Fibroblast of lung (primary cell): Measurements from ENCODE around the gene KRTAP13-2. TPM values are rescaled to one million over a fixed set of nuclear protein-coding genes. Genes with fewer than 3 reads are reported as not detected.

ENCODE experiments used
- DNase-seq, 2 donors: peaks; one replicate each; pipeline versions ENCODE4 v3.0.0 to v3.0.0-alpha.2; 2010; ENCODE audit warnings: low read depth in 2 of 2
- H2AFZ ChIP-seq: 2 replicates; pipeline ENCODE4 v1.5.1; 2012; ENCODE audit warnings: low read length, control low read depth, inconsistent platforms
- H3K27ac ChIP-seq: 2 replicates; pipeline ENCODE4 v1.5.1; 2011; ENCODE audit warnings: low read length, control low read depth; ENCODE audit not compliant: insufficient read depth
- H3K27me3 ChIP-seq: 2 replicates; pipeline ENCODE4 v1.5.1; 2011; ENCODE audit warnings: mild to moderate bottlenecking, low read length; ENCODE audit not compliant: control insufficient read depth, insufficient read depth
- H3K36me3 ChIP-seq: 2 replicates; pipeline ENCODE4 v1.5.1; 2011; ENCODE audit warnings: low read length; ENCODE audit not compliant: control insufficient read depth, insufficient read depth
- H3K4me1 ChIP-seq: 2 replicates; pipeline ENCODE4 v1.5.1; 2011; ENCODE audit warnings: low read length; ENCODE audit not compliant: control insufficient read depth, insufficient read depth; ENCODE audit errors: extremely low read depth
- H3K4me2 ChIP-seq: 2 replicates; pipeline ENCODE4 v1.5.1; 2011; ENCODE audit warnings: low read length, control low read depth; ENCODE audit not compliant: insufficient read depth; ENCODE audit errors: extremely low read depth
- H3K4me3 ChIP-seq, 4 experiments: fragments of 200-600 bp in 1 of 4; sonication (generic) in 1 of 4; replicated peaks in 1 of 4; 2 replicates each; pipeline ENCODE4 v1.5.1; 2011 to 2016; ENCODE audit warnings: low read length in 4 of 4, low read depth in 3 of 4, mild to moderate bottlenecking in 3 of 4, control low read depth in 2 of 4, inconsistent platforms in 1 of 4, mixed read lengths in 1 of 4; ENCODE audit not compliant: insufficient read depth in 1 of 4; ENCODE audit errors: control extremely low read depth in 1 of 4
- H3K79me2 ChIP-seq: 2 replicates; pipeline ENCODE4 v1.5.1; 2012; ENCODE audit warnings: mild to moderate bottlenecking, low read length, inconsistent platforms; ENCODE audit not compliant: control insufficient read depth, insufficient read depth
- H3K9ac ChIP-seq: 2 replicates; pipeline ENCODE4 v1.5.1; 2011; ENCODE audit warnings: mild to moderate bottlenecking, low read length, control low read depth; ENCODE audit not compliant: insufficient read depth
- H3K9me3 ChIP-seq: 2 replicates; pipeline ENCODE4 v1.5.1; 2012; ENCODE audit warnings: low read depth, low read length; ENCODE audit not compliant: control insufficient read depth, insufficient read depth
- H4K20me1 ChIP-seq: 2 replicates; pipeline ENCODE4 v1.5.1; 2011; ENCODE audit warnings: low read length; ENCODE audit not compliant: control insufficient read depth, insufficient read depth; ENCODE audit errors: extremely low read depth
- CTCF ChIP-seq, 2 donors: IDR thresholded peaks in 1 of 2; conservative IDR thresholded peaks in 1 of 2; 1 replicate in 1 of 2; 2 replicates in 1 of 2; pipeline ENCODE4 v1.5.1; 2011 to 2012; ENCODE audit warnings: low read length in 2 of 2, control low read depth in 1 of 2, inconsistent platforms in 1 of 2, low read depth in 1 of 2, mild to moderate bottlenecking in 1 of 2
- EZH2 ChIP-seq: IDR thresholded peaks from 2 replicates; pipeline ENCODE4 v1.5.1; 2012; ENCODE audit warnings: low read length, control low read depth, mild to moderate bottlenecking; ENCODE audit errors: missing control alignments
- polyA plus RNA-seq, 2 donors: library from polyadenylated mRNA; depleted of rRNA in 1 of 2; stranded (reverse) in 1 of 2; unstranded in 1 of 2; fragments of >200 nt; gene quantifications; 2 replicates each; pipeline ENCODE4 v1.2.1, GENCODE V29; 2011 to 2012; ENCODE audit warnings: missing spikeins in 1 of 2
- total RNA-seq: library from RNA; depleted of rRNA; stranded (reverse); fragments of >200 nt; gene quantifications from 2 replicates; pipeline ENCODE4 v1.2.1, GENCODE V29; 2014

The KRTAP13-2 gene
- total and polyA plus RNA-seq, 2 donors (not counting 1 experiment from before 2014, with no cell fraction given) = not detected

GRCh38 chr21:30332681-30333080 is 39.4 kb downstream of the KRTAP13-2 start:
- Histone ChIP-seq H3K4me2 (no peak overlapping the region), H4K20me1 (no peaks in the 10 kb centered on the region), H3K9me3 (no peaks in the 10 kb centered on the region), H2AFZ (no peak overlapping the region), H3K79me2 (no peaks in the 10 kb centered on the region), H3K27me3 (no peaks in the 10 kb centered on the region), H3K4me1 (no peaks in the 10 kb centered on the region), H3K27ac (no peak overlapping the region), H3K9ac (no peak overlapping the region), H3K36me3 (no peaks in the 10 kb centered on the region), H3K4me3 (no peak overlapping the region)
- DNase-seq = no peak
- TF ChIP-seq EZH2 (no peak), CTCF (conservative IDR thresholded peaks at IDR 0.05 in 1 of 2, IDR thresholded peaks at IDR 0.05 in 1 of 2; ENCODE audit: low read depth in 1 of 2, low read length in 2 of 2) (no peak)

- no peaks in the 10 kb centered on the region for H3K36me3 ChIP-seq
- H2AFZ ChIP-seq = no peak overlapping the region
- no peaks in the 10 kb centered on the region for H3K79me2 ChIP-seq
- H3K4me1 ChIP-seq = no peaks in the 10 kb centered on the region
- peak in 1 of 2 donors; percentile 1 for DNase-seq
- no peaks in the 10 kb centered on the region for H4K20me1 ChIP-seq
- no peaks in the 10 kb centered on the region for H3K27me3 ChIP-seq
- no peak overlapping the region for H3K4me3 ChIP-seq
- no peaks in the 10 kb centered on the region for H3K9me3 ChIP-seq
- TF ChIP-seq CTCF (conservative IDR thresholded peaks at IDR 0.05 in 1 of 2, IDR thresholded peaks at IDR 0.05 in 1 of 2; ENCODE audit: low read depth in 1 of 2, low read length in 2 of 2) (no peak), EZH2 (no peak)
- no peak overlapping the region for H3K27ac ChIP-seq
- H3K4me2 ChIP-seq = no peak overlapping the region
- H3K9ac ChIP-seq = no peak overlapping the region
These were observed 42.7 kb downstream of the KRTAP13-2 start for GRCh38 chr21:30329203-30329875.

- DNase-seq = no peak
- Histone ChIP-seq H3K9me3 (no peaks in the 10 kb centered on the region), H2AFZ (no peak overlapping the region), H3K27ac (no peak overlapping the region), H3K4me1 (no peaks in the 10 kb centered on the region), H3K9ac (no peak overlapping the region), H3K36me3 (no peaks in the 10 kb centered on the region), H3K27me3 (no peaks in the 10 kb centered on the region), H3K4me3 (no peak overlapping the region), H4K20me1 (no peaks in the 10 kb centered on the region), H3K79me2 (no peaks in the 10 kb centered on the region), H3K4me2 (no peak overlapping the region)
- no peak for TF ChIP-seq CTCF (conservative IDR thresholded peaks at IDR 0.05 in 1 of 2, IDR thresholded peaks at IDR 0.05 in 1 of 2; ENCODE audit: low read depth in 1 of 2, low read length in 2 of 2)
- TF ChIP-seq EZH2 = no peak
These were observed 45.7 kb downstream of the KRTAP13-2 start for GRCh38 chr21:30326390-30326789.

Other genes starting within 250 kb of the KRTAP13-2 start
- gene CLDN17, start 205.5 kb downstream of the KRTAP13-2 start, total RNA-seq = not detected in 2 replicates
- gene CLDN17, start 205.5 kb downstream of the KRTAP13-2 start, polyA plus RNA-seq = not detected in 2 replicates
- not detected in 2 replicates for gene CLDN8, start 156.2 kb downstream of the KRTAP13-2 start, total RNA-seq
- not detected in 2 replicates for gene CLDN8, start 156.2 kb downstream of the KRTAP13-2 start, polyA plus RNA-seq
- gene KRTAP24-1, start 89.3 kb downstream of the KRTAP13-2 start, total RNA-seq = not detected in 2 replicates
- not detected in 2 replicates for gene KRTAP24-1, start 89.3 kb downstream of the KRTAP13-2 start, polyA plus RNA-seq
- not detected in 2 replicates for gene KRTAP25-1, start 82.8 kb downstream of the KRTAP13-2 start, total RNA-seq
- gene KRTAP25-1, start 82.8 kb downstream of the KRTAP13-2 start, polyA plus RNA-seq = not detected in 2 replicates
- not detected in 2 replicates for gene KRTAP26-1, start 52.0 kb downstream of the KRTAP13-2 start, total RNA-seq
- gene KRTAP26-1, start 52.0 kb downstream of the KRTAP13-2 start, polyA plus RNA-seq = not detected in 2 replicates
- gene KRTAP27-1, start 34.6 kb downstream of the KRTAP13-2 start, total RNA-seq = not detected in 2 replicates
- not detected in 2 replicates for gene KRTAP27-1, start 34.6 kb downstream of the KRTAP13-2 start, polyA plus RNA-seq
- not detected in 2 replicates for gene KRTAP23-1, start 23.7 kb downstream of the KRTAP13-2 start, total RNA-seq
- gene KRTAP23-1, start 23.7 kb downstream of the KRTAP13-2 start, polyA plus RNA-seq = not detected in 2 replicates
- gene KRTAP13-1, start 23.8 kb upstream of the KRTAP13-2 start, total RNA-seq = not detected in 2 replicates
- gene KRTAP13-1, start 23.8 kb upstream of the KRTAP13-2 start, polyA plus RNA-seq = not detected in 2 replicates
- gene KRTAP13-3, start 53.7 kb upstream of the KRTAP13-2 start, total RNA-seq = not detected in 2 replicates
- gene KRTAP13-3, start 53.7 kb upstream of the KRTAP13-2 start, polyA plus RNA-seq = not detected in 2 replicates
- gene KRTAP13-4, start 57.9 kb upstream of the KRTAP13-2 start, total RNA-seq = not detected in 2 replicates
- gene KRTAP13-4, start 57.9 kb upstream of the KRTAP13-2 start, polyA plus RNA-seq = not detected in 2 replicates
- not detected in 2 replicates for gene KRTAP15-1, start 68.0 kb upstream of the KRTAP13-2 start, total RNA-seq
- not detected in 2 replicates for gene KRTAP15-1, start 68.0 kb upstream of the KRTAP13-2 start, polyA plus RNA-seq
- not detected in 2 replicates for gene KRTAP19-1, start 108.1 kb upstream of the KRTAP13-2 start, total RNA-seq
- gene KRTAP19-1, start 108.1 kb upstream of the KRTAP13-2 start, polyA plus RNA-seq = not detected in 2 replicates
- gene KRTAP19-2, start 115.2 kb upstream of the KRTAP13-2 start, total RNA-seq = not detected in 2 replicates
- not detected in 2 replicates for gene KRTAP19-2, start 115.2 kb upstream of the KRTAP13-2 start, polyA plus RNA-seq
- gene KRTAP19-3, start 119.7 kb upstream of the KRTAP13-2 start, total RNA-seq = not detected in 2 replicates
- gene KRTAP19-3, start 119.7 kb upstream of the KRTAP13-2 start, polyA plus RNA-seq = not detected in 2 replicates
- gene KRTAP19-4, start 124.9 kb upstream of the KRTAP13-2 start, total RNA-seq = not detected in 2 replicates
- gene KRTAP19-4, start 124.9 kb upstream of the KRTAP13-2 start, polyA plus RNA-seq = not detected in 2 replicates
- gene KRTAP19-5, start 129.9 kb upstream of the KRTAP13-2 start, total RNA-seq = not detected in 2 replicates
- not detected in 2 replicates for gene KRTAP19-5, start 129.9 kb upstream of the KRTAP13-2 start, polyA plus RNA-seq
- not detected in 2 replicates for gene KRTAP19-6, start 169.6 kb upstream of the KRTAP13-2 start, total RNA-seq
- not detected in 2 replicates for gene KRTAP19-6, start 169.6 kb upstream of the KRTAP13-2 start, polyA plus RNA-seq
- gene KRTAP19-7, start 189.0 kb upstream of the KRTAP13-2 start, total RNA-seq = not detected in 2 replicates
- not detected in 2 replicates for gene KRTAP19-7, start 189.0 kb upstream of the KRTAP13-2 start, polyA plus RNA-seq
- gene KRTAP22-2, start 218.1 kb upstream of the KRTAP13-2 start, total RNA-seq = not detected in 2 replicates
- gene KRTAP22-2, start 218.1 kb upstream of the KRTAP13-2 start, polyA plus RNA-seq = not detected in 2 replicates
- not detected in 2 replicates for gene KRTAP6-3, start 220.2 kb upstream of the KRTAP13-2 start, total RNA-seq
- gene KRTAP6-3, start 220.2 kb upstream of the KRTAP13-2 start, polyA plus RNA-seq = not detected in 2 replicates
- gene KRTAP6-2, start 226.6 kb upstream of the KRTAP13-2 start, total RNA-seq = not detected in 2 replicates
- not detected in 2 replicates for gene KRTAP6-2, start 226.6 kb upstream of the KRTAP13-2 start, polyA plus RNA-seq
- not detected in 2 replicates for gene KRTAP22-1, start 228.8 kb upstream of the KRTAP13-2 start, total RNA-seq
- not detected in 2 replicates for gene KRTAP22-1, start 228.8 kb upstream of the KRTAP13-2 start, polyA plus RNA-seq
- gene KRTAP6-1, start 241.7 kb upstream of the KRTAP13-2 start, total RNA-seq = not detected in 2 replicates
- not detected in 2 replicates for gene KRTAP6-1, start 241.7 kb upstream of the KRTAP13-2 start, polyA plus RNA-seq
- not detected in 2 replicates for gene KRTAP20-1, start 244.2 kb upstream of the KRTAP13-2 start, total RNA-seq
- not detected in 2 replicates for gene KRTAP20-1, start 244.2 kb upstream of the KRTAP13-2 start, polyA plus RNA-seq
- not detected in 2 replicates for gene KRTAP20-4, start 248.4 kb upstream of the KRTAP13-2 start, total RNA-seq
- gene KRTAP20-4, start 248.4 kb upstream of the KRTAP13-2 start, polyA plus RNA-seq = not detected in 2 replicates